ENCODE data around the gene DHX34. TPM values are rescaled to one million over a fixed set of nuclear protein-coding genes. Genes with fewer than 3 reads are reported as not detected.
A peak's percentile ranks its signal among the peaks of the same experiment; 100 is the strongest.

Gene DHX34
- total RNA-seq, 1 experiment from 2014 or later = 38.2 TPM

- no peak overlapping the region for H3K27ac Mint-ChIP-seq
- no peaks in the 10 kb centered on the region for H3K79me2 ChIP-seq (ENCODE audit: insufficient read depth, low read length)
- H3T11ph ChIP-seq (ENCODE audit: low read length) = no peak overlapping the region
- no CpG with 5 or more reads among the region's 9 CpGs for WGBS (ENCODE audit: extremely low coverage, insufficient read length, low lambda C conversion rate)
- H2BK15ac ChIP-seq (ENCODE audit: low read depth, low read length) = no peak overlapping the region
- peaks cover 0 to 3% of the 10 kb centered on the region in 2 experiments; a peak in 1 of 4 replicates for H3K4me1 Mint-ChIP-seq
- DNase-seq = no peak
- H4K8ac ChIP-seq (replicated peaks; ENCODE audit: insufficient read length, low read depth, low read length) = no peak overlapping the region
- H2AK5ac ChIP-seq (ENCODE audit: insufficient read length, low read length) = no peak overlapping the region
- no peak overlapping the region for H2BK120ac ChIP-seq (ENCODE audit: low read depth, low read length, poor library complexity, severe bottlenecking)
- H3K36me3 Mint-ChIP-seq (ENCODE audit: insufficient read depth in 1 of 3, low read depth in 3 of 3) = no peaks in the 10 kb centered on the region; a peak in 1 of 7 replicates
- no peaks in the 10 kb centered on the region for H3K4me1 ChIP-seq (ENCODE audit: insufficient read depth, low read length)
- no peaks in the 10 kb centered on the region for H3K27me3 ChIP-seq (ENCODE audit: insufficient read depth, low read length)
- H2BK12ac ChIP-seq (ENCODE audit: insufficient read length, low read depth, low read length) = no peak overlapping the region
- H3K14ac ChIP-seq (ENCODE audit: insufficient read depth, low read length) = peak overlapping the region; percentile 12; the same call in 1 of the 2 replicates
- peaks cover 7% of the 10 kb centered on the region for H3K27me3 Mint-ChIP-seq (ENCODE audit: low read depth)
- H3K4me2 ChIP-seq (ENCODE audit: insufficient read depth, insufficient read length, low read length) = no peak overlapping the region
- H4K5ac ChIP-seq (ENCODE audit: insufficient read length, low read depth, low read length) = no peak overlapping the region
- H3K23ac ChIP-seq (ENCODE audit: insufficient read length, low read depth, low read length) = no peak overlapping the region
- H2BK20ac ChIP-seq (ENCODE audit: low read depth, low read length, poor library complexity, severe bottlenecking) = no peak overlapping the region
- peak overlapping the region; percentile 23 for H2AFZ ChIP-seq (ENCODE audit: low read length)
- no peak overlapping the region for H3K9ac ChIP-seq (ENCODE audit: extremely low read depth, insufficient read length, low read length)
- no peak overlapping the region for H4K91ac ChIP-seq (ENCODE audit: insufficient read length, low read depth, low read length)
- H2BK5ac ChIP-seq (ENCODE audit: insufficient read length, low read length) = no peak overlapping the region
- H4K20me1 ChIP-seq (ENCODE audit: control insufficient read depth, insufficient read depth, insufficient read length) = no peaks in the 10 kb centered on the region
- H3K9me3 Mint-ChIP-seq = no peaks in the 10 kb centered on the region; a peak in 1 of 5 replicates
- H3K4ac ChIP-seq (ENCODE audit: low read depth, low read length) = no peak overlapping the region; the same call in 1 of the 2 replicates
- no peaks in the 10 kb centered on the region for H3K9me3 ChIP-seq (ENCODE audit: control insufficient read depth, low read depth, low read length)
- no peak for TF ChIP-seq CTCF (conservative IDR thresholded peaks at IDR 0.05)
- H3K18ac ChIP-seq (ENCODE audit: insufficient read length, low read depth, low read length) = peak overlapping the region; percentile 17
- no peak overlapping the region for H3K56ac ChIP-seq (ENCODE audit: insufficient read length, low read depth, low read length)
- no peak overlapping the region for H3K4me3 Mint-ChIP-seq
- no peaks in the 10 kb centered on the region for H3K79me1 ChIP-seq (ENCODE audit: insufficient read depth, low read depth, low read length, poor library complexity, severe bottlenecking)
- peaks cover 3% of the 10 kb centered on the region for H3K23me2 ChIP-seq (ENCODE audit: insufficient read length, low read depth, low read length, poor library complexity, severe bottlenecking)
- no peak overlapping the region for H3K27ac ChIP-seq (ENCODE audit: insufficient read length, low read depth, low read length)
Measured at GRCh38 chr19:47324502-47324901, 24.6 kb upstream of the DHX34 start.
